Measurements from ENCODE around the gene MIPOL1.

The MIPOL1 gene

GRCh38 chr14:37237094-37237493, 39.4 kb downstream of the MIPOL1 start:
- Mint-ChIP-seq H3K4me1 (ENCODE audit: low read depth) (no peaks in the 10 kb centered on the region), H3K4me3 (no peak overlapping the region), H3K27me3 (peaks cover 2% of the 10 kb centered on the region), H3K9me3 (ENCODE audit: low read depth) (no peaks in the 10 kb centered on the region), H3K36me3 (no peaks in the 10 kb centered on the region), H3K27ac (no peak overlapping the region)

- no peaks in the 10 kb centered on the region for H3K9me3 Mint-ChIP-seq (ENCODE audit: low read depth)
- peaks cover 2% of the 10 kb centered on the region for H3K27me3 Mint-ChIP-seq
- H3K4me1 Mint-ChIP-seq (ENCODE audit: low read depth) = no peaks in the 10 kb centered on the region
- no peaks in the 10 kb centered on the region for H3K36me3 Mint-ChIP-seq
- no peak overlapping the region for H3K27ac Mint-ChIP-seq
- no peak overlapping the region for H3K4me3 Mint-ChIP-seq
Measured at GRCh38 chr14:37237735-37238200, 40.0 kb downstream of the MIPOL1 start.

- no peaks in the 10 kb centered on the region for H3K36me3 Mint-ChIP-seq
- H3K27me3 Mint-ChIP-seq = peaks cover 2% of the 10 kb centered on the region
- no peaks in the 10 kb centered on the region for H3K9me3 Mint-ChIP-seq (ENCODE audit: low read depth)
- no peak overlapping the region for H3K27ac Mint-ChIP-seq
- no peaks in the 10 kb centered on the region for H3K4me1 Mint-ChIP-seq (ENCODE audit: low read depth)
- no peak overlapping the region for H3K4me3 Mint-ChIP-seq
Measured at GRCh38 chr14:37241198-37241597, 43.5 kb downstream of the MIPOL1 start.

GRCh38 chr14:37246427-37246829, 48.7 kb downstream of the MIPOL1 start:
- H3K9me3 Mint-ChIP-seq (ENCODE audit: low read depth) = no peaks in the 10 kb centered on the region
- H3K27me3 Mint-ChIP-seq = no peaks in the 10 kb centered on the region
- no peaks in the 10 kb centered on the region for H3K4me1 Mint-ChIP-seq (ENCODE audit: low read depth)
- no peak overlapping the region for H3K4me3 Mint-ChIP-seq
- H3K27ac Mint-ChIP-seq = no peak overlapping the region
- H3K36me3 Mint-ChIP-seq = no peaks in the 10 kb centered on the region

- Mint-ChIP-seq H3K4me1 (ENCODE audit: low read depth) (no peaks in the 10 kb centered on the region), H3K27ac (no peak overlapping the region)
Measured at GRCh38 chr14:37247791-37248461, 50.2 kb downstream of the MIPOL1 start.

GRCh38 chr14:37251775-37252174, 54.0 kb downstream of the MIPOL1 start:
- H3K27ac Mint-ChIP-seq = no peak overlapping the region
- H3K4me3 Mint-ChIP-seq = no peak overlapping the region
- H3K27me3 Mint-ChIP-seq = no peaks in the 10 kb centered on the region
- no peaks in the 10 kb centered on the region for H3K36me3 Mint-ChIP-seq
- no peaks in the 10 kb centered on the region for H3K4me1 Mint-ChIP-seq (ENCODE audit: low read depth)
- H3K9me3 Mint-ChIP-seq (ENCODE audit: low read depth) = no peaks in the 10 kb centered on the region

More at GRCh38 chr14:37247791-37248461, 50.2 kb downstream of the MIPOL1 start:
- Mint-ChIP-seq H3K27me3 (no peaks in the 10 kb centered on the region), H3K9me3 (ENCODE audit: low read depth) (no peaks in the 10 kb centered on the region), H3K4me3 (no peak overlapping the region), H3K36me3 (no peaks in the 10 kb centered on the region)

- no peaks in the 10 kb centered on the region for H3K4me1 Mint-ChIP-seq (ENCODE audit: low read depth)
- H3K4me3 Mint-ChIP-seq = no peak overlapping the region
- no peaks in the 10 kb centered on the region for H3K9me3 Mint-ChIP-seq (ENCODE audit: low read depth)
- H3K27me3 Mint-ChIP-seq = no peaks in the 10 kb centered on the region
- no peak overlapping the region for H3K27ac Mint-ChIP-seq
- no peaks in the 10 kb centered on the region for H3K36me3 Mint-ChIP-seq
Measured at GRCh38 chr14:37252434-37252833, 54.7 kb downstream of the MIPOL1 start.

- no peaks in the 10 kb centered on the region for H3K4me1 Mint-ChIP-seq (ENCODE audit: low read depth)
- H3K36me3 Mint-ChIP-seq = no peaks in the 10 kb centered on the region
- H3K27me3 Mint-ChIP-seq = no peaks in the 10 kb centered on the region
- no peak overlapping the region for H3K27ac Mint-ChIP-seq
- no peaks in the 10 kb centered on the region for H3K9me3 Mint-ChIP-seq (ENCODE audit: low read depth)
- H3K4me3 Mint-ChIP-seq = no peak overlapping the region
Measured at GRCh38 chr14:37253905-37254304, 56.2 kb downstream of the MIPOL1 start.

GRCh38 chr14:37254411-37254947, 56.7 kb downstream of the MIPOL1 start:
- Mint-ChIP-seq H3K36me3 (no peaks in the 10 kb centered on the region), H3K4me1 (ENCODE audit: low read depth) (no peaks in the 10 kb centered on the region), H3K27me3 (no peaks in the 10 kb centered on the region), H3K27ac (no peak overlapping the region), H3K9me3 (ENCODE audit: low read depth) (no peaks in the 10 kb centered on the region), H3K4me3 (no peak overlapping the region)

GRCh38 chr14:37257501-37258070, 59.8 kb downstream of the MIPOL1 start:
- Mint-ChIP-seq H3K4me1 (ENCODE audit: low read depth) (no peaks in the 10 kb centered on the region), H3K36me3 (no peaks in the 10 kb centered on the region), H3K27ac (no peak overlapping the region), H3K27me3 (no peaks in the 10 kb centered on the region), H3K4me3 (no peak overlapping the region), H3K9me3 (ENCODE audit: low read depth) (no peaks in the 10 kb centered on the region)

GRCh38 chr14:37262649-37263048, 64.9 kb downstream of the MIPOL1 start:
- Mint-ChIP-seq H3K27me3 (peaks cover 2% of the 10 kb centered on the region), H3K4me3 (no peak overlapping the region), H3K36me3 (no peaks in the 10 kb centered on the region), H3K9me3 (ENCODE audit: low read depth) (no peaks in the 10 kb centered on the region), H3K4me1 (ENCODE audit: low read depth) (no peaks in the 10 kb centered on the region), H3K27ac (no peak overlapping the region)

GRCh38 chr14:37263656-37264236, 66.0 kb downstream of the MIPOL1 start:
- Mint-ChIP-seq H3K27ac (no peak overlapping the region), H3K27me3 (peaks cover 2% of the 10 kb centered on the region), H3K4me1 (ENCODE audit: low read depth) (no peaks in the 10 kb centered on the region), H3K4me3 (no peak overlapping the region), H3K9me3 (ENCODE audit: low read depth) (no peaks in the 10 kb centered on the region), H3K36me3 (no peaks in the 10 kb centered on the region)

GRCh38 chr14:37268788-37269187, 71.1 kb downstream of the MIPOL1 start:
- no peaks in the 10 kb centered on the region for H3K9me3 Mint-ChIP-seq (ENCODE audit: low read depth)
- no peaks in the 10 kb centered on the region for H3K36me3 Mint-ChIP-seq
- no peaks in the 10 kb centered on the region for H3K4me1 Mint-ChIP-seq (ENCODE audit: low read depth)
- peaks cover 2% of the 10 kb centered on the region for H3K27me3 Mint-ChIP-seq
- no peak overlapping the region for H3K27ac Mint-ChIP-seq
- no peak overlapping the region for H3K4me3 Mint-ChIP-seq

GRCh38 chr14:37270629-37271028, 72.9 kb downstream of the MIPOL1 start:
- H3K4me1 Mint-ChIP-seq (ENCODE audit: low read depth) = no peaks in the 10 kb centered on the region
- H3K4me3 Mint-ChIP-seq = no peak overlapping the region
- no peaks in the 10 kb centered on the region for H3K9me3 Mint-ChIP-seq (ENCODE audit: low read depth)
- H3K27ac Mint-ChIP-seq = no peak overlapping the region
- no peaks in the 10 kb centered on the region for H3K27me3 Mint-ChIP-seq
- H3K36me3 Mint-ChIP-seq = no peaks in the 10 kb centered on the region

GRCh38 chr14:37272569-37272968, 74.8 kb downstream of the MIPOL1 start:
- H3K36me3 Mint-ChIP-seq = no peaks in the 10 kb centered on the region
- H3K27me3 Mint-ChIP-seq = no peaks in the 10 kb centered on the region
- no peaks in the 10 kb centered on the region for H3K4me1 Mint-ChIP-seq (ENCODE audit: low read depth)
- no peak overlapping the region for H3K4me3 Mint-ChIP-seq
- no peaks in the 10 kb centered on the region for H3K9me3 Mint-ChIP-seq (ENCODE audit: low read depth)
- H3K27ac Mint-ChIP-seq = no peak overlapping the region

Measured in activated naive CD8-positive, alpha-beta T cell (primary cell).